OCI-LY1 (cell line): ENCODE results near the gene TESK2.
"Not testable (repeated sequence)": the region's sequence is repeated elsewhere in the genome, so short reads cannot be mapped to it uniquely, and the experiment has no call there.

Source experiments
- H2AFZ ChIP-seq: fragments of 200-600 bp; sonication (generic), shearing (Covaris generic); 2 replicates; pipeline ENCODE4 v1.6.0; 2014; ENCODE audit warnings: antibody characterized with exemption, mild to moderate bottlenecking, low read length
- H3F3A ChIP-seq: fragments of 200-600 bp; sonication (generic), shearing (Covaris generic); 2 replicates; pipeline ENCODE4 v1.6.0; 2014; ENCODE audit warnings: mild to moderate bottlenecking, antibody characterized with exemption, low read length, moderate library complexity; ENCODE audit not compliant: insufficient read depth
- H3K27ac ChIP-seq: fragments of 200-600 bp; sonication (generic); 2 replicates; pipeline ENCODE4 v1.5.1; 2014; ENCODE audit warnings: low read length, mixed run types, mild to moderate bottlenecking, low read depth; ENCODE audit not compliant: poor library complexity, severe bottlenecking
- H3K27me3 ChIP-seq: fragments of 200-600 bp; sonication (generic); 2 replicates; pipeline ENCODE4 v1.6.0; 2014; ENCODE audit warnings: antibody characterized with exemption, mild to moderate bottlenecking, low read length, moderate library complexity; ENCODE audit not compliant: insufficient read depth
- H3K36me3 ChIP-seq: fragments of 200-600 bp; sonication (generic); 2 replicates; pipeline ENCODE4 v1.6.1; 2014; ENCODE audit warnings: mild to moderate bottlenecking, antibody characterized with exemption, low read length, moderate library complexity, mixed read lengths; ENCODE audit not compliant: insufficient read depth
- H3K4me1 ChIP-seq: fragments of 200-600 bp; sonication (generic); 2 replicates; pipeline ENCODE4 v1.5.1; 2014; ENCODE audit warnings: mild to moderate bottlenecking, low read length, moderate library complexity; ENCODE audit not compliant: insufficient read depth, severe bottlenecking
- H3K4me2 ChIP-seq: fragments of 200-600 bp; sonication (generic), shearing (Covaris generic); 2 replicates; pipeline ENCODE4 v1.6.1; 2014; ENCODE audit warnings: low read length
- H3K4me3 ChIP-seq: fragments of 200-600 bp; sonication (generic); 2 replicates; pipeline ENCODE4 v1.5.1; 2014; ENCODE audit warnings: low read length, low read depth, mild to moderate bottlenecking, mixed read lengths; ENCODE audit not compliant: poor library complexity, severe bottlenecking
- H3K79me2 ChIP-seq: fragments of 200-600 bp; shearing (Covaris generic); 2 replicates; pipeline ENCODE4 v1.6.1; 2016; ENCODE audit warnings: mixed run types, low read length, mixed read lengths; ENCODE audit not compliant: insufficient read depth
- H3K9ac ChIP-seq: fragments of 200-600 bp; sonication (generic), shearing (Covaris generic); 2 replicates; pipeline ENCODE4 v1.6.1; 2014; ENCODE audit warnings: mild to moderate bottlenecking, low read length, mixed read lengths
- H3K9me2 ChIP-seq: fragments of 200-600 bp; sonication (generic), shearing (Covaris generic); 2 replicates; pipeline ENCODE4 v1.6.1; 2014; ENCODE audit warnings: low read depth, mild to moderate bottlenecking, low read length, mixed read lengths
- H3K9me3 ChIP-seq: fragments of 200-600 bp; shearing (Covaris generic); 2 replicates; pipeline ENCODE4 v1.6.1; 2014; ENCODE audit warnings: low read length, mixed read lengths
- H4K20me1 ChIP-seq: fragments of 200-600 bp; sonication (generic), shearing (Covaris generic); 2 replicates; pipeline ENCODE4 v1.6.0; 2016; ENCODE audit warnings: mild to moderate bottlenecking, low read length; ENCODE audit not compliant: insufficient read depth
- EZH2 ChIP-seq: fragments of 200-600 bp; sonication (generic), shearing (Covaris generic); IDR thresholded peaks from 2 replicates; pipeline ENCODE4 v1.8.0; 2017; ENCODE audit warnings: borderline replicate concordance, mixed run types, mild to moderate bottlenecking, antibody characterized with exemption, low read length, moderate library complexity, mixed read lengths
- TF ChIP-seq, protein P1 (sequence below): fragments of 200-600 bp; sonication (generic), shearing (Covaris generic); IDR thresholded peaks from 2 replicates; pipeline ENCODE4 v1.5.1; 2017; ENCODE audit warnings: mild to moderate bottlenecking, antibody characterized with exemption, low read length, moderate library complexity, mixed read lengths

TESK2 gene

DNA sequence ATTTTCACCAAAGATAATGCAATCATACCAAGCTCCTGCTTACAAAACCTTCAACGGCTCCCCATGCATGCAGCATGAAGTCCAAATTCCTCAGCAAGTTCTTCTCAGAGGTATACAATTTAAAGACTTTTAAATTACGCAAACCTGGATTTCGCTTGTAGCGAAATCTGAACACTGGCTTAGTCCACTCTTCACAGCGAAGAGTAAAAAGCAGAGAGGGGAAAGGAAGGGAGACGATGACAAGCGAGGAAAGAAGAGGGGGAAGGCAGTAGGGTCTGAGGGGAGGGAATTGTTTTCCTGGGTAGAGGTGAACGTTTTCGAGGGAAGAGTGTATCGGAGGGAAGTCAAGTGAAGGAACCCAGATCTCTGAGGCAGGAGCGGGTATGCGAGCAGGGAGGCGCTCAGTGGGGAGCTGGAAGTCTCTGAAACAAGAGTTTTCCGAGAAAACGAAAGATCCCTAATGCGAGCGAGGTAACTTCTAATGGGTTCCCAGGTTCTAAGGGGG lies 790 bp downstream of the TESK2 start:
- Histone ChIP-seq H2AFZ (no peak overlapping the region), H3K4me2 (peak overlapping the region; percentile 77), H3K9me2 (no peaks in the 10 kb centered on the region), H3F3A (0 out of 2 replicates have a peak, but pooled peaks cover 3% of the 10 kb centered on the region), H3K9me3 (no peaks in the 10 kb centered on the region), H4K20me1 (no peaks in the 10 kb centered on the region), H3K9ac (peak overlapping the region; percentile 60), H3K27me3 (no peaks in the 10 kb centered on the region), H3K79me2 (no peaks in the 10 kb centered on the region), H3K27ac (no peak overlapping the region), H3K36me3 (no peaks in the 10 kb centered on the region), H3K4me3 (peak overlapping the region; percentile 69), H3K4me1 (peaks cover 32% of the 10 kb centered on the region)
- TF ChIP-seq EZH2: no peak
- TF ChIP-seq, protein P1, sequence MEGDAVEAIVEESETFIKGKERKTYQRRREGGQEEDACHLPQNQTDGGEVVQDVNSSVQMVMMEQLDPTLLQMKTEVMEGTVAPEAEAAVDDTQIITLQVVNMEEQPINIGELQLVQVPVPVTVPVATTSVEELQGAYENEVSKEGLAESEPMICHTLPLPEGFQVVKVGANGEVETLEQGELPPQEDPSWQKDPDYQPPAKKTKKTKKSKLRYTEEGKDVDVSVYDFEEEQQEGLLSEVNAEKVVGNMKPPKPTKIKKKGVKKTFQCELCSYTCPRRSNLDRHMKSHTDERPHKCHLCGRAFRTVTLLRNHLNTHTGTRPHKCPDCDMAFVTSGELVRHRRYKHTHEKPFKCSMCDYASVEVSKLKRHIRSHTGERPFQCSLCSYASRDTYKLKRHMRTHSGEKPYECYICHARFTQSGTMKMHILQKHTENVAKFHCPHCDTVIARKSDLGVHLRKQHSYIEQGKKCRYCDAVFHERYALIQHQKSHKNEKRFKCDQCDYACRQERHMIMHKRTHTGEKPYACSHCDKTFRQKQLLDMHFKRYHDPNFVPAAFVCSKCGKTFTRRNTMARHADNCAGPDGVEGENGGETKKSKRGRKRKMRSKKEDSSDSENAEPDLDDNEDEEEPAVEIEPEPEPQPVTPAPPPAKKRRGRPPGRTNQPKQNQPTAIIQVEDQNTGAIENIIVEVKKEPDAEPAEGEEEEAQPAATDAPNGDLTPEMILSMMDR: no peak

DNA sequence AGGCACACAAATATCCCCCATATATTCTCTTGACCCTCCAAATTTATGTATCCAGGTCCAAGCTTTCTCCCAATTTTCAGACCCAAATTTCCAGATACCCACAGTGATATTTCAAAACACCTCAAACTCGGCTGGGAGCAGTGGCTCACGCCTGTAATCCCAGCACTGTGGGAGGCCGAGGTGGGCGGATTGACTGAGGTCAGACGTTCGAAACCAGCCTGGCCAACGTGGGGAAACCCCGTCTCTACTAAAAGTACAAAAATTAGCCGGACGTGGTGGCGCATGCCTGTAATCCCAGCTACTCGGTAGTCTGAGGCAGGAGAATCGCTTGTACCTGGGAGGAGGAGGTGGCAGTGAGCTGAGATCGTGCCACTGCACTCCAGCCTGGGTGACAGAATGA lies 1.6 kb downstream of the TESK2 start:
- not testable (repeated sequence) for H3K79me2 ChIP-seq, H4K20me1 ChIP-seq, H3K36me3 ChIP-seq, H3K27me3 ChIP-seq, H3F3A ChIP-seq, H3K9me3 ChIP-seq, H3K9ac ChIP-seq, H2AFZ ChIP-seq, H3K9me2 ChIP-seq, H3K27ac ChIP-seq
- Histone ChIP-seq H3K4me1 (peaks cover 32% of the 10 kb centered on the region), H3K4me3 (peak overlapping the region; percentile 69), H3K4me2 (peak overlapping the region; percentile 77)

DNA sequence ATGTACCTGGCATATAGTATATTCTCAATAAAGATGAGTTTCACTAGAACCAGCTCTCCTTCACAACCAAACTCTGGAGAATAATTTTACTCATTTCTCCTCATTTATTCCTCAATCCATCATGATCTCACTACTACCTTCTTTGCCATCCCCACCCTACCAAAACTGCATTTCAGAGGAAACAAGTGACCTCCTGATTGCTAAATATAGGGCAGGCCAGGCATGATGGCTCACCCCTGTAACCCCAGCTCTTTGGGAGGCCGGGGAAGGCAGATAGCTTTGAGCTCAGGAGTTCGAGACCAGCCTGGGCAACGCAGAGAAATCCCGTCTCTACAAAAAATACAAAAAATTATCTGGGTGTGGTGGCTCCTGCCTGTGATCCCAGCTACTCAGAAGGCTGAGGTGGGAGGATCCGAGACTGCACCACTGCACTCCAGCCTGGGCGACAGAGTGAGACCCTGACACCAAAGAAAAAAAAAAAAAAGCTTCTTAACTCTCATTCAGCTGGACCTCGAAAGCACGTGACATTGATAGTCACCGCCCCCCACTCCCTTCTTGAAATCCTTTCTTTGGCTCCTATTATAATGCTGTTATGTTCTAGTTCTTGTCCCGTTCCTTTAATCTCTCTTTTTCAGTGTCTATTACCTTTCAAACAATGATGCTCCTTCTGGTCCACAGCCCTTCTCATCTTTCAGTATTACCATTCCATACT lies 2.1 kb downstream of the TESK2 start:
- Histone ChIP-seq H4K20me1 (no peaks in the 10 kb centered on the region), H3F3A (0 out of 2 replicates have a peak, but pooled peaks cover 3% of the 10 kb centered on the region), H3K4me1 (peaks cover 32% of the 10 kb centered on the region), H3K27me3 (no peaks in the 10 kb centered on the region), H3K27ac (no peak overlapping the region), H3K9me3 (no peaks in the 10 kb centered on the region), H3K9ac (no peak overlapping the region), H3K9me2 (no peaks in the 10 kb centered on the region), H3K4me2 (peak overlapping the region; percentile 77; the same call in 1 of the 2 replicates), H3K4me3 (no peak overlapping the region), H3K79me2 (no peaks in the 10 kb centered on the region), H3K36me3 (no peaks in the 10 kb centered on the region), H2AFZ (no peak overlapping the region)
- TF ChIP-seq, protein P1: no peak
- TF ChIP-seq EZH2: no peak

GRCh38 chr1:45485949-45486348 lies 5.0 kb downstream of the TESK2 start:
- Histone ChIP-seq H3K79me2 (no peaks in the 10 kb centered on the region), H2AFZ (no peak overlapping the region), H3K4me2 (no peak overlapping the region), H3K9me3 (no peaks in the 10 kb centered on the region), H3F3A (no peaks in the 10 kb centered on the region), H4K20me1 (no peaks in the 10 kb centered on the region), H3K4me3 (no peak overlapping the region), H3K9me2 (no peaks in the 10 kb centered on the region), H3K4me1 (peaks cover 17% of the 10 kb centered on the region), H3K36me3 (no peaks in the 10 kb centered on the region), H3K9ac (no peak overlapping the region), H3K27me3 (no peaks in the 10 kb centered on the region), H3K27ac (no peak overlapping the region)
- TF ChIP-seq EZH2: no peak
- TF ChIP-seq, protein P1: no peak
